HG03159 (cell line): ENCODE data around the gene NRXN3.

Experiments
- ATAC-seq: cut with Tn5 transposase; IDR thresholded peaks from one replicate; pipeline ENCODE4 v1.9.1; 2021; ENCODE audit warnings: mild to moderate bottlenecking, moderate library complexity; ENCODE audit not compliant: unreplicated experiment

NRXN3 gene

GRCh38 chr14:79483477-79484388 is 1313.6 kb downstream of the NRXN3 start:
- ATAC-seq, result no peak

- no peak for ATAC-seq
Observed at GRCh38 chr14:79487632-79488031, 1317.5 kb downstream of the NRXN3 start.

GRCh38 chr14:79491161-79491560 is 1321.0 kb downstream of the NRXN3 start:
- no peak for ATAC-seq

- no peak for ATAC-seq
Observed at GRCh38 chr14:79493081-79493645, 1323.0 kb downstream of the NRXN3 start.

DNA sequence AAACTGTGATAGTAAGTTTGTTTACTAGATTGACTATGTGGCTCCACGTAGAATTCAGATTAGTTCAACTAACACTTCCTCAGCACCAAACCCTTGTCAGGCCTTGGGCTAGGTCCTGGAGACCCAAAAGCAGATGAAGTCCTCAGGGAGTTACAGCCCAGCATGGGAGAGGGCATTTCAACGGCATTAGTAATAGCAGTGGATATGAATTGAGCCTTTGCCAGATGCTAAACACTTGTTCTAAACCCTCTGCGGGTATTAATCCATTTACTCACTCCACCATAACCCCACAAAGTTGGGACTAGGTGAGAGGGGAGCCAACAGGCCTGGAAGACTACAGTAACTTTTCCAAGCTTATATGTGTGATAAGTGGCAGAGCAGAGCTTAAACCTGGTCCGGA is 1326.5 kb downstream of the NRXN3 start:
- no peak for ATAC-seq

- no peak for ATAC-seq
Observed at GRCh38 chr14:79500489-79500888, 1330.3 kb downstream of the NRXN3 start.

- no peak for ATAC-seq
Observed at GRCh38 chr14:79502136-79502750, 1332.1 kb downstream of the NRXN3 start.

GRCh38 chr14:79502751-79503148 is 1332.6 kb downstream of the NRXN3 start:
- ATAC-seq, result no peak

DNA sequence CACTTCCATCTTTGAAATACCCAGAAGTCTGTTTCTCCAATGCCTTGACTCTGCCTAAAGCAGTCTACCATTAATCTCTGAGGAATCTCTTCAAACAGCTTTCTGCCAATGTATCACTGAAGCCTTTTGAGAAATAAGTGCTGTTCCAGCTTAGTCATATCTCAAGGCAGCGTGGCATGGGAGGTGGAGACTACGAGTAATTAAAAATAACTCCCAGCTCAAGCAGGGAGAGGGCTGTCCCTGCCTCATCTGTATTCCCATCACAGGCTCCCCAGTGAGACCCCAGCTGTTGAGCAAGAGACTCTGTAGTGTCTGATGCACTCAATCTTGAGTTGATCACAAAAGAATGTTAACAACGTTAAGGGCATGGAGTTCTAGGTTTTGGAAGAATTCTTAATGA is 1340.5 kb downstream of the NRXN3 start:
- no peak for ATAC-seq

- ATAC-seq, result no peak
Observed at GRCh38 chr14:79511146-79511545, 1341.0 kb downstream of the NRXN3 start.

DNA sequence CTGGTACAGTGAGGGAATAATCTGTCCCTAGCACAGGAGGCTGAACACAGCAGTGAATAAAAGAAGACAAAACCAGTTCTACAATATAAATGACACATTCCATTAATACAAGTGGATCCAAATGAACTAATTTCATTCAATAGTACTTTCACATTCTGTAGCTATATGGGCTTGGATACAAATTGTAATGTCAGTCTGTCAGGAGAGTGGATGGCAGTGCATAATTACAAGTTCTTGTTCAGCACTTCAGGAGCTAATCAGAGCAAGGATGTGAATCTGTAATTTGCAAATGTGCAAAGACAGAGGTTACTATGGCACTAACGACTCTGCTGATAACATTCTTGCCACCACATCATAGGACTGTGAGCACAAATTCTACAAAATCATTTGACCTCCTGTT is 1343.3 kb downstream of the NRXN3 start:
- ATAC-seq, result no peak

DNA sequence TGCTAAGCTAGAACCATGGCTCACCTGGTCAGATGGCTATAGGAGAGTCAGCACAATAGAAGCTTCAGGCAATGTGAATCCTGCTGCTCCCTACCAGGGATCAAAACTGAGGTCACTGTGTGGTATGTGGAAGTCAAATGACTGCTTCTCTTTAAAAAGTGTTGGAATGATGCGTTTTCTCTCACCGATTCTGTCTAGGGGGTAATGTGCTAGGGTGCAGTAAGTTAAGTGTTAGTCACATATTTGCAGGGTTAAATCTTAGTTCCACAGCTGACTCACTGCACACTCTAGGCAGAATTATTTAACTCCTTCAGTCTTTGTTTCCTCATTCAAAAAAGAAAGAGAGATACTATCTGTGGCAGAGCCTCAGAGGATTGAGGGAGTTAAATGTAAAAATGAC is 1344.5 kb downstream of the NRXN3 start:
- no peak for ATAC-seq

- ATAC-seq, result no peak
Observed at GRCh38 chr14:79515158-79515557, 1345.0 kb downstream of the NRXN3 start.

GRCh38 chr14:79516009-79516408 is 1345.8 kb downstream of the NRXN3 start:
- ATAC-seq, result no peak

- ATAC-seq, result no peak
Observed at GRCh38 chr14:79525416-79525815, 1355.2 kb downstream of the NRXN3 start.

GRCh38 chr14:79528828-79529416 is 1358.7 kb downstream of the NRXN3 start:
- ATAC-seq, result no peak

- ATAC-seq, result no peak
Observed at GRCh38 chr14:79530555-79530954, 1360.4 kb downstream of the NRXN3 start.

GRCh38 chr14:79534703-79535353 is 1364.7 kb downstream of the NRXN3 start:
- ATAC-seq, result no peak

GRCh38 chr14:79540394-79540793 is 1370.2 kb downstream of the NRXN3 start:
- ATAC-seq, result no peak

DNA sequence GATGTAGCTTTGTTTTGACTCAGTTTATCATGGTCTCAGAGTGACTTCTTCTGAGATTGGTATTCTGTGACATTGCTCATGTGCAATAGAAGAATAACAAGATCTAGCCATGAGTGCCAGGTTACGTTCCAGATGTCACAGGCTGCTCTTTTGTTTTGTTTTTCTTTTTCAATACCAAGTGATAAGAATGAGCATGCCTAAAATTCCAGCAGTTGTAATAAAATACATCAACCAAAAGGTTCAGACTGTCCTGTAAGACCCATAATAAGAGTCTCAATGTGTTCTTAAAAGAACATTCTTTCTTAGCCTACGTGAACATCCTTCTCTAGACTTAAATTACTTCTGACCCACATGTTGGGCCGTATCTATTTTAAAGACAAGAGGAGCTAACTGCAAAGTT is 1371.9 kb downstream of the NRXN3 start:
- ATAC-seq, result no peak

DNA sequence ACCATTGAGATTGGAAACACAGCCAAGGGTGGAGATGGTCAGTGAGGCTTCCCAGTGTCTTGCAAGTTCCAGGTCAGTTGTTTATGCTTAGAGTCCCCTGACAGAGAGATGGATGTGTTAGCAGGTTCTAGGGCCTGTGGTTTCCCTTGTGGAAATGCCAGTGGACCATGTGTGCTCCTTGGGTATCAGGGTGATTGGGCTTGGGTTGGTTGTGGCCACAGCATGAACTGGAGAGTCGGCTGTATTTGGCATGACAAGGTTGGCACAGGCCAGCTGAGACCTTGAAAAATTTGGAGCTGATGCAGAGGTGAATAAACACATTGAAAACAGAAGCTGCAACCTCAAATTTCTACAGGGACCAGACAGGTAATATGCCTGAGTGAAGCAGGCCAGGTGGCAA is 1373.2 kb downstream of the NRXN3 start:
- no peak for ATAC-seq
